ENCODE results near the gene SLCO4A1.

DNA sequence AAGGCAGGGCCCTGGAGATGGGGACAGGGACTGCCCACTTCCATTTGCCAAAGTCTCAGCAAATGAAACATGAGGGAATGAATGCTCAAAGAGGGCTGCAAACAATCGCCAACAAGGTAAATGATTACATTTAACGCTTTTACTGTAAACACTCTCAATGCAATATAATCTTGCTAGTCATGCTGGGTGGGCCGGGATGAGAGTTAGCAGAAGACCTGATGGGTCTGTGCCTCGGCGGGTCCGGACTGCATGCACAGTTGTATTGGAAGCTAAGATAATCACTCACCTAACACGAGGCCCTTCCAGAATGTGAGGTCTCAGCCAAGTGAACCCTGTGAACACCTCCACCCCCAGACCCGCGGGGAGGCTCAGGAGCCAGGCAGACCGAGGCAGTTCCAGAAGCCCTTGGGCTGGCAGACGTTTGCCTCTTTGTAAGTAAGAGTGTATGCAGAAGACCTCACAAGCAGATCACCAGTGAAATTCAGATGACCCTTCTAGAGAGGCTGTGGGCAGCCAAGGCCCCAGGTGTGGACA is 4.7 kb upstream of the SLCO4A1 start:
- TF ChIP-seq EZH2 (IDR thresholded peaks at IDR 0.05; ENCODE audit: insufficient read depth, poor library complexity, severe bottlenecking) (no peak), EZH2phosphoT487 (IDR thresholded peaks at IDR 0.05; ENCODE audit: insufficient read depth, low read depth) (no peak)

Data from GM23248 (cell line).